Fibroblast of skin of right biceps (primary cell): ENCODE data around the gene KIF5C.

ENCODE experiments used
- DNase-seq: peaks from one replicate; pipeline ENCODE4 v3.0.0-alpha.2; 2013

The KIF5C gene

DNA sequence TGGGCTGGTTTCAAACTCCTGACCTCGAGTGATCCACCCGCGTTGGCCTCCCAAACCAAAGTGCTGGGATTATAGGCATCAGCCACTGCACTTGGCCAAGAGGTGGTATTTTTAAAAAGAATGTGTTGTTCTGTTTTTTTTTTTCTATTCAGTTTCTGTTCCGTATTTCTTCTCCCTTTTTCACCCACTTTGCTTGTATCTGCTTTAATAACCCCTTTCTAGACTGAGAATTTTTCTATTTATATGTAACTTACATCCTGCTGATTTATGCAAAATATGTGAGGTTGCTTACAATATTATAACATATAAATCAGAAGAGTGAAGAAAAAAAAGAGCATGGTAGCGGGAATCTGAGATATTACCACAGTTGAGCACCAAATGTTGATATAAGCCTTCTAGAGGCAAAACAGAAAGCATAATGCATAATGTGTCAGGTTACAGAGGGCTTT lies 146.3 kb downstream of the KIF5C start:
- DNase-seq = no peak

DNA sequence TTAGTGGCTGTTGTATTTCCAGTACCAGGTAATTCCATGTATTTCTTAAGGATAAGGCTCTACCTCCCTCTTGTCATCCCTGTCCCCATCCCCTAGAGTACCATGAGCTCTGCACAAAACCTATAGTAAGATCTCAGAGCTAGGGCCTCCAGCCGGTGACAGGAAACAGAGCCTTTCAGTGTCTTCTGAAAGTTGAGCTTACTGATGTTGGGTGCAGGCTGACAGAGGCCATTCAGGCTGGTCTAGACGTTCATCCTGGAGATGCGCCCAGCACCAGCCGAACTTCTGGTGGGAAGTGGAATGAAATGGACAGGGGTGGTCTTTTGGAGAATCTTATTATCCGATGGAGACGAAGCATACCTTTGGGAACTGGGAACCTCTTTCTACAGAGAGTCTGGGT lies 146.7 kb downstream of the KIF5C start:
- DNase-seq = no peak

DNA sequence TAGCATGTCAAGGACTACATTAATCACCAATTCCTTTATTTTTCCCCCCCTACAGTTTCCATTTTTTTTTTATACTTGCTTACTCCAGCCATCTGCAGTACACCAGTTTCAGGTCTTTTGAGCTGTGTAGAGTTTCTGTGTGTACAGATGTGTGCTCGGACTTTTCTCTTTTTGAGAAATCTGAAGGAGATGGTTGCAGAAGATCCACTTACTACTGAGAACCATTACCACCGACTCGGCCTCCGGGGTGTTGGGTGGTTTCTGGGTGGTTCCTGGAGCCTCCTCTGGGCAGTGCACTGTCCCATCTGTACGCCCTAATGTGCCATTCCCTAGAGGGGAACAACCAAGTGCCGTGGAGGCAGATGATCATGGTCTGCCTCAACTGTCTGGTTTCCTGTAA lies 148.1 kb downstream of the KIF5C start:
- no peak for DNase-seq

DNA sequence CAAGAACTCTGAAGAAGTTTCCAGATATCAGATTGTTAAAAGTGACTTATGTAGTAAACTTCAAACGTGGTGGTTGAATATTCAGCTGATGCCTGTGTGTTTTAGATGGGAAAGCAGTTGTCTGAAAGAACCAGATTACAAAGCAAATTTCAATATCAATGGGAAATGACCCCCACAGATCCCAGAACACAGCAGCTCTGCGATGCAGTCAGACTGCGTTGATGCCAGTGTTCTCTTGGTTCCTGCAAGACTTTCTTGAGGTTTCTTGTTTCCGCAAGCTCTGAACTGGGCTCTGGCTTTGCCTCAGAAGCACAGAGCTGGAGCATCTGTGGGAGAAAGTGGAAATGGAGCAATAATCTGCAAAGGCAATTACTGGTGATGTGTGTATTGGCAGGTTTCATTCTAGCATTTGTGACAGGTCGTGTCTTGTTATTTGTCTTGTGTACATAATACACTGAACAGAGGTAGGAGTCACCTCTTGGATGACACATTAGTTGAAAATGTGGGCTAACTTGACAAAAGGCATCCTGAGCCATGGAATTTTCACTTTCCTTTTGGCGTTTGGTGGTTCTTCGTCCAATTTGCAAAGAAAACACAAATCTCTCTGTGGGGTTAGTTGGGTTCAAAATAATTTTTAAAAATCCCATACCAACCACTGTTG lies 152.7 kb downstream of the KIF5C start:
- DNase-seq = no peak

DNA sequence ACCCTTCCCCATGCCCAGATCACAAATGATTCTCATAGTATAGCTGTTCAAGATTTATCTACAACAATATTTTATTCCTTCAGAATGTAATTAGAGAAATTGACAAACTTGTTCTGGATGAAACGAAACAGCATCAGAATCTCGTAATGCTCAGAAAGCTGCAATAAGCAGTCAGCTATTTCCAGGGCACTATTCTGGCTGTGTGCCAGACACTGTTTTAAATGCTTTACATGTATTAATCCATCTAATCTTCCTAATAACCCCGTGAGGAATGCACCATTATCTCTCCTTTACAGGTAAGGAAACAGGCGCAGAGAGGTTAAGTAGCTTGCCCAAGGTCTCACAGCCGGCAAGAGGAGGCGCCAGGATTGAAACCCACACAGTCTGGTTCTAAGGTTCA lies 153.3 kb downstream of the KIF5C start:
- DNase-seq = no peak

DNA sequence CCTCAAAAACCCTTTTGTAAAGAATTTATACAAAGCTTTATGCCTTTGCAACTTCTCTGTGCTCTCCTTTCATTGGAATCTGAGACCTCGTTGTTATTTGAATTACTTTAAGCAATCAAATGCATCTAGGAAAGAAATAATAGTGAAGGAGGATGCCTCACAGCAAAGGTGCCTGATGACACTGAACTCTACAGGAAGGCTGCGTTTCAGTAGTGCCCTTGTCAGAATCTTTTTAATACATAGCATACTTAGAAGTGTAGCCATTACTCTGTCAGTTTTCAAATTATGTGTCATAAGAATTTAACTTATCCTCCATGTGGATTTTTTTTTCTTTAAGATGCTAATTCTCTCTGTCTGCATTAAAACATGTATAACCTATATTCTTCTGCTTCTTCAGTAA lies 153.9 kb downstream of the KIF5C start:
- DNase-seq = no peak

DNA sequence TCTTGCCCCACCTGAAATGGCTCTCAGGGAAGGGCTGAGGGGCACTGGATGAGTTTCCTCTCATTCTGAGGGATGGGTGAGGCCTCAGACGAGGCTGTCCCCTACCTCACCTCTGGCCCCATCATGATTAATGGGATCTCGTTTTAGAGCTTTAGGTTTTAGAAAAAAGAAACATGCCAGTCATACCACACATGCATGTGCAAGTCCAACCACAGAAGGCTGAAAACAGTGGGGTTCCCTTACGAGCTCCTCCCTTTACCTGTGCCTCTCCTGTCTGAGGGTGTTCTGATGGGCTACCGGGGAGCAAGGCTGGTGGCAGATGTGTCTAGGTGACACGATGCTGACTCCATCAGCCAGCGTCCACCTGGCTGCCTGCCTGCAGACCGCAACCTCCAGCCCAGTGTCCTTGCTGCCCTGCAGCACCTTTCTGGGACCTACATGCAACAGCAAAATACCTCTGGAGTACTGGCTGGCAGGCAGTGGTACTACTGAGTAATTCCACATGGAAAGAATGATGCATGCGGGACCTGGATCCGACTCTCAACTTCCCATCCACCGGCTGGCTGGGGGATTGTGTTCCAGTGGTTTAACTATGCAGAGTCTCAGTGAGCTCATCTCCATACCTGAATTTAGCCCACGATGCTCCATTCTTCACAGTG lies 154.4 kb downstream of the KIF5C start:
- DNase-seq = no peak

DNA sequence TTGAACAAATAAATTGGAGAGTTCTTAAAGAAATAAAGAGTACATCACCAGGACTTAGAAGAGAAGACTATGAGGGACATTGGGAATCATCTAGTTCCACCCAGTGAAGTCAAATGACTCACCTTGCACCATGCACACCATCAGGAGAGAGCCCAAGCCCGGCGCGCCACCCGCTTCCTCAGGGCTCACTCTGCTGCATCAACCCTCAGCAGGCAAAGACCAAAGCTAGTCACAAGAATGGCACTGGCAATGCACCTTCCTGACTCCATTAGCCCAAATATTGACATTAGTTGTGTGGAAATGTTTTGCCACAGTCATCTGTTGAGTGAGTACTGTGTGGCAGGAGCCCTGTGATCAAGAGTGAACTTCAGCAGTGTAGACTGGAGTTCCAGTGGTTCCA lies 156.4 kb downstream of the KIF5C start:
- DNase-seq = no peak

DNA sequence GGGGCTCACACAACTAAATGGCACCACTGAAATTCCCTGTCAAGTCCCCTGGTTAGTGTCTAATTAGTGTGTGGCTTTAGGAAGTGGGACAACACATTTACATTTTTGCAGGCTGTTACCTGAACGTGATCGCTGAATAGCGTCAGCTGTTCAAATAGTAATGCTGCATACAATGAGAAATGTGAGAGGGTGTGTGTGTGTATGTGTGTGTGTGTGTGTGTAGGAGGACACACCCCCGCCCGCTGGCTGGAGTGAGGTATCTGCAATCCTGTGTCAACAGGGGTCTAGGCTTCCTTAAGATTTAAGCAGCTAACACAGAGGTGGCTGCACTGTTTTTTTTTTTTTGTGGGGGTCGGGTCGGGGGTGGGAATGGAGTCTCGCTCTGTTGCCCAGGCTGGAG lies 158.7 kb downstream of the KIF5C start:
- no peak for DNase-seq

DNA sequence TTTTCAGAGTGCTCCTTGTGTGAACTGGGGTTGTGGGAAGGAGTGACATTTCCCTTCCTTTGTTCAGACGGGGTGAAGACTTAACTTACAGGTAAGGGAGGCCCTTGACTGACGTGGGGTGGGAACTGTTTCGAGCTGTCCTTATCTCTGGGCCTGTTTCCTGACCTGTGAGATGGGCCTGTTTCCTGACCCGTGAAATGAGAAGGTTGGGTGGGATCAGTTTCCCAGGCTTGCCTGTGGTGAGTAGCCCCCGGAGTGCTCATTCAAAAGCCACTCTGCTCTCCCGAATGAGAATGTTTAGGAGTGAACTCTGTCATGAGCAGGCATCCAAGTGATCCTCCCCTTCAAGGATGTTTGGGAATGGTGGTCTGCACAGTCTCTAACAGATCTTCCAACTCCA lies 159.4 kb downstream of the KIF5C start:
- DNase-seq = no peak

DNA sequence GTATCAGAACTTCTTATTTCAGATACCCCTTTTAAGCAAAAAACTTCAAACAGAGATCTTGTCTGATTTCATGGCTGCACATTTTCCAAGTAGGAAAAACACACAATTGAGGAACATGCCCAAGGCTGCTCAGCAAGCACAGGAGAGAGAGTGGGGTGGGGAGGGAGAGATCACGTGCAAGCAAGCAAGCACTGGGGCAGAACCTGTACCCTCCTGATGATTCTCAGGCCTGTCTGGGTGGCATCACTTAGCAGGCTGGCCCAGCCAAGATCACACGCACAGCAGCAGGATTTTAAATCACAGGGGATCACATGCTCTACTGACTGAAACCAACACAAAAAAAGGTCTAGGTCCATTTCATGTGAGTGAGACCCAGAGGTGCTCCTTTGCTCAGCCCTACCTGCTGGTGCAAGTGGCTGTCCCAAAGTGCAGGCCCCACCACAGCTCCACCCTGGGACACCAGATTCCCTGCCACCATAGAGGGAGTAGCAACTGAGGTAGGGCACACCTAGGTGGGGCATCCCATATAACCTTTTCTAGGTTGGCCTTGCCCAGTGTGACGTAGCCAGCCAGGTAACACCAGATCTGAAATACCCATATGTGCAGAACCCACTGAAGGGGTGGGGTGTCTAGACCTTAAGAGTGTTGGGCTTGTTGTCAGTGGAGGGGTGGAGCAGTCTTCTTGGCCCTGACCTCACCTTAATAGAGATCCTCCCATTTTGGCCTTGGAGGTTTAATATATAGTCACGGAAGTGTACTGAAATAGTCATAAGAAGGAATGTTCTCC lies 161.7 kb downstream of the KIF5C start:
- no peak for DNase-seq

DNA sequence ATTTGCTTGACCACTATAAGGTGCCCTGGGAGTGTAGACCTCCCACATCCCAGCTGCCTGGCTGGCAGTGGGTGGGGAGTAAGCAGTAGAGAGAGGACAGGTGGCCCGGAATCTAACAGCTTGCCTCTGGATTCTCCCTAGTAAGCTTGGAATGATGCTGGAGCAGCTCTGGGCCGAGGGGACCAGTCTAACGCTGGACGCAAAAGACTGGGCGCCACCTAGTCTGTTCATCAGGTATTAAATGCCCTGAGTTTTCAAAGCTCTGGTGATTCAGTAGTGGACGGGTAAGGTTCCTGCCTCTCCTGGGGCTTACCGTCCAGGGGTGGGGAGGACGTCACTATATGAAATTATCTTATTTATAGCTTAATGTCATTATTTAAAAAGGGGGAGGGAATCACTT lies 162.8 kb downstream of the KIF5C start:
- no peak for DNase-seq

DNA sequence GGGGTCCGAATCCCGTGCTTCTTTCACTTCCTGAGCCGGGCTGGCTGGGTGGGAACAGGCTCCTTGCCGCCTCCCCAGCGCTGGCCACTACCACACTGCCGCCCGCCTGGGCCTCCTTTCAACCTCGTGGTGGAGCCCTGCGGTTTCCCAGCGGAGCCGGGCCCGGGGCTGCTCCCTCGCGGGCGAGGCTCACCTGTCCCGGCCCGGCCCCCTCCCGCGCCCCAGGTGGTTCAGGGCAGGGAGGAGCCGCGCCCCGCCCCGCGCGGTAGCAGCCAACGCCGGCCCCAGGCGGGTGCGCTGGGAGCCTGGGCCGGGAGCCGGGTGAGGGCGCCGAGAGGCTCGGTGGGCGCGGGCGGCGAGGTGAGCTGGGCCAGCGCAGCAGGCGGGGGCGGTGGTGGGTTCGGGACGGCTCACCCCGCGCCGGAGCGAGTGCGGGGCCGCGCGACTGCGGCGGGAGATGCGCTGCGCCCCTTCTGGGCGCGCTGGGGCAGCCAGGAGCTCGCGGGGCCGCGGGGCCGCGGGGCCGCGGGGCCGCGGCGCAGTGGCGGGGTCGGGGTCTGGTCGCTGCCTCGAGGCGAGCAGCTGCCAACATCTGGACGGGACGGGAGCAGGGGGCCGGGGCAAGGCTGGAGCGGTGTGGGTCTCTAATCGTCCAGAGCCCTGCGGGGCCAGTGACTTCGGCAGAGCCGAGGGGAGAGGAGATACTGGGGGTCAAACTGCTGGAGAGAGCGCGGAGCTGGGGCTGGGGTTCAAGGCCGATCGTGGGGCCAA lies 163.6 kb downstream of the KIF5C start, which contains the start of gene LYPD6B:
TSS of gene LYPD6B (plus strand) at position 258 of the 771 bp plus-strand sequence. CDS start 92,250 bp downstream, outside the sequence.
- DNase-seq = no peak

DNA sequence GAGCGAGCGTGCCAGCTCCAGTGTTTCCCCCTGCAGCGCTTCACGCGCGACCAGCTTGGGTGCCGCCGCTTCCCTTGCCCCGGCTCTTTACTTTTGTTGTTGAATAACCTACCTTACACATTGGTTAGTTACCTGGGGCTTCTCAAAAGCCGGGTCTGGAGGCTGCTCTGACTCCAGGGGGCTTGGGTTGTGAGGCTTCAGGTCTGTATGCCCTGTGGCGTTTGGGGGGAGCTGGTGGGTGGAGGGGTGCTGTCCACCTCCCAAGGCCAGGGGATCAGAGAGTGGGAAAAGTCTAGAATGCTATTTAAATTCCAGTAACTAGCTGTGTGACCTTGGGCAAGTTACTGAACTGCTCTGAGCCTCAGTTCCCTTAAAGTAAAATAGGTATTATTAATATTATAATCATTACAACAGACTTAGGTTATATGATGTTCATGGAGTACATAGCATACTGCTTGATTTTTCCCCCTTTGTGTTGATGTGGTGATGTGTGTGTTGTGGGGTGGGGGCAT lies 164.2 kb downstream of the KIF5C start:
- no peak for DNase-seq

DNA sequence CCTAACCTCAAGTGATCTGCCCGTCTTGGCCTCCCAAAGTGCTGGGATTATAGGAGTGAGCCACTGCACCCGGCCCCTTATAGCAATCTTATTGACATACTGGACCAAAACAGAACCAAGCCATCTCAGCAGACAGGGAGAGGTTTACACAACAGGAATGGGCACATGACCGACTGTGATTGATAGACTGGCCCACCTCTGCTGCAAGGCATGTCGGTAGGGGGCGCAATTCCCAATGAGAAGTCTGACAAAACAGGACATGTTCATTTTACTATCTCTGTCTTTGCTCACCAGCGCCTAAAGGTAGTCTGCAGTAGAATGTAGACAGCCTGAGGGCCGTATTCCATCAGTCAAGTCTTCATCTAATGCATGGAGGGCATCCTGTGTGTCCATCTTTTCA lies 165.4 kb downstream of the KIF5C start:
- no peak for DNase-seq

DNA sequence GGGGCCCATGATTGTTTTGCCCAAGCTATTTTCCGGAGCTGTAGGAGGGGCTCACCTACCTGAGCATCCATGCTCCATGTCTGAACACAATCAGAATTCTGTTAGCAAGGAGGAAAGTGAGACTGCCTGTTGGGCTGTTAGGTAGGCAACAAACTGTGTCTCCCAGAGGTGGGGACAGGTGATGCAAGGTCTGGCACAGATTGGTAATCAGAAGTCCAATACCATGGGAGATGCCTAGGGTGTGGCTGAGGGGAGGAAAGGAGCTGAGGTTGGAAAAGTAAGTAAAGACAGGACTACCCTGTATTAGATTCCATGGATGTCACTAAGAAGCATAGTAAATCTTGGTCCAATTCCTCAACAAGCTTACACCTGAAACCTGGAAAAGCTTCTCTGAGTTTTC lies 166.5 kb downstream of the KIF5C start:
- no peak for DNase-seq

DNA sequence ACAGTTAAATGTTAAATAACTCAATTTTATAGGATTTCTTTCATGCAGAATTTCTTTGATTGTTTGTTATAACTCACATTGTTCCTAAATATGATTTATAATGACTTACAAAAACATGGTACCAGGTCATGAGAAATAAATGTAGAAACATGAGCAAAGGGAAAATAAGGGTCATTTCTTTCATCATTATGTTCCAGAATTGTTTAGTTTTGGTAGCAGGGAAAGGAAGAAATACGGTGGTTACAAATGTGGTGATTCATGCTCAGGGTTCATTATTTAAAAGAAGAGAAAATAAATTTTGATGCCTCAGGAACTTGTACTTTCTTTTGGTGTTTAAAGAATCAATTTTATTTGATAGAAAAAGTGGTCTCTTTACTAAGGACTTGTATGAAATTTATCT lies 167.9 kb downstream of the KIF5C start:
- DNase-seq = peak; percentile 19

DNA sequence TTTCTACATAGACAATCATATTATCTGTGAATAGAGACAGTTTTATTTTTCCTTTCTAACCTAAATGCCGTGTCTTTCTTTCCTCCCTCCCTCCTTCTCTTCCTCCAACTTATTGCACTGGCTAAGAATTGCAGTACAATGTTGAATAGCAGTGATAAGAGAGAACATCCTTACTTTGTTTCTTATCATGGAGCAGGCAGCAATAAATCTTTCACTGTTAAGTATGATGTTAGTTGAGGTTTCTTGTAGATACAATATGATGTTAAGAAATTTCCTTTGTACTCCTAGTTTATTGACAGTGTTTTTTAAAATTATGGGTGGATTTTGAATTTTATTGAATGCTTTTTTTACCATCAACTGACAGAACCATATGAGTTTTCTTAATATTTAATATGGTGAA lies 169.5 kb downstream of the KIF5C start:
- no peak for DNase-seq

DNA sequence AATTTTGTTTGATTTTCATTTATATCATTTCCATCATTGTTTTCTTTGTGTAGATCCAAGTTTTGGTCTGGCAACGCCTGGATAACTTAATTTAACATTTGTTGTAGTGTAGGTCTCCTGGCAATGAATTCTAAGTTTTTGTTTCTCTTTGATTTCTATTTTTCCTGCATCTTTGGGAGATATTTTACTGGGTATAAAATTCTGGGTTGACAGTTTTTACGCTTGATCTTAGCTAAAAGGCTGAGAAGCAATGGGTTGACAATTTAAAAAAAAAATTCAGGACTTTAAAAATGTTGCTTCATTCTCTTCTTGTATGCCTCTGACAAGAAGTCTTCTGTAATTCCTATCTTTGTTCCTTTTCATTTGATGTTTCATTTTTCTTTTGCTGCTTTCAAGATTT lies 172.1 kb downstream of the KIF5C start:
- DNase-seq = no peak

DNA sequence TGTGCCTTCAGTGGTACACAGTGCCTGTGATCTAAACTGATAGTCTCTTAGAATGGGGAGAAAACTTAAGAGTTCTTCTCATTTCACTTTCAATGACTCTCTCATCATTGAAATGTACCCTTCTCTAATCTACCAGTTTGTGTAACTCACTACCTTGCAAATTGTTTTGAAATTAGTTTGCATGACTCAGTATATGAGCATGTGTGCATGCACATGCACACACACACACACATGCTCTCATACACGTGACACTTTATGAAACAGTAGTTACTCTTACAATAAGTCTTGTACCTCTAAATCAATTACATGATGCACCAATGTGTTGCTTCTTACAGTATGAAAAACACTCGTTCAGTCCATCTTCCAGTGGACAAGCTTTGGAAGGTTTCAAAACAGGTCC lies 174.1 kb downstream of the KIF5C start:
- peak; percentile 78 for DNase-seq

DNA sequence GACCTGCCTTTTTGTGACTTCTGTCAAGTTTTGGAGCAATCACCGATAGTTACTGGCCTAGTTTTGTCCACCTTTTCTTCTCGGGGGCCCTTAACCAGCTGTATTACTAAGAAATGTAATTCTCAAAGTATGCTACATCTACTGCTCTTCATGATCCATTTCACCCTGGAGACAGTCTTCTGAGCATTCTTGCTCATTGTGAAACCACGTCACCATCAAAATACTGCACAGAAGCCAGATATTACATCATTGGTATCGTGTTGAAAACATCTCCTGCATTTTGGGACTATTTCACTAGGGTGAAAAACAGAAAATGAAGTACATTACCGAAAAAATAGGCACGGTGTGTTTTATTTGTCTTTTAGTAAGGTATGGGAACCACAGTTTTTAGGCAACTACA lies 175.2 kb downstream of the KIF5C start:
- DNase-seq = peak; percentile 85

DNA sequence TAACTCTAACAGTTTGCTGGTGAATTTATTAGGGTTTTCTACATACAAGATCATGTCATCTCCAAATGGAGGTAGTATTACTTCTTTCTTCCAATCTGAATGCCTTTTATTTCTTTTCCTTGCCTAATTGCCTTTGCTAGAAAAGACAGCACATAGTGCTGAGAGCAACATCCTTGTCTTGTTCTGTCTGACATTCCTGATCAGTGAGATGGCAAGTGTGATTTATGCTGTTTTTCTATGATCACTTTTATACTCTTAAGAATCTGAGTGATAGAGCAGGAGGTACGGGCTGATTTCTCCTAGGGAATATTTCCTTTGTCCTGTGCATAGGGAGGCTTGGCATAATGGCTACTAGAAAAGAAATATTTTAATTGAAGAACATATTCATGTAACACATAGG lies 180.7 kb downstream of the KIF5C start:
- peak; percentile 57 for DNase-seq
